ENCODE data around the gene SNRPA1. TPM values are rescaled to one million over a fixed set of nuclear protein-coding genes. Genes with fewer than 3 reads are reported as not detected.

SNRPA1 gene
- total RNA-seq, 1 donor from 2014 or later = 98.0 TPM

DNA sequence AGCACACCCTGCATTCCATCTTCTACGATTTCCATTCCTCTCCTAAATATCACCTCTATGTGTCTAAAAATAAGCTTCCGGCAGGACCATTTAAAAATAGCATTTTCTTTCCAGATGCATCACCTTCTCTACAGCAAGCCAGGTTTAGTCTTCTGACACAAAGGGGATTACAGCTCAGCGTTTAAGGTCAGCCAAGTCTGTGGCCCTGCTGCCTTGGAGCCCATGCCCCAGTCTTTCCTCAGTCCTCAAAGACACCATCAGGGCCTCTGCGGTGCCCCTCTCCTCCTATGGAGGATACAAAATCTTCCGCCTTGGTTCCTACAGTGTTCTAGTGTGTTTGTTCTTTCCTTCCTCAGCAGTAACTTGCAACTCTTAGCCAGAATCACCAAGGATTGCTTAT lies 21.5 kb downstream of the SNRPA1 start:
- Mint-ChIP-seq H3K27ac (no peak overlapping the region), H3K27me3 (ENCODE audit: insufficient read depth, low read depth) (peaks cover 5% of the 10 kb centered on the region), H3K36me3 (peaks cover 34% of the 10 kb centered on the region), H3K4me1 (peaks cover 9% of the 10 kb centered on the region), H3K9me3 (no peaks in the 10 kb centered on the region), H3K4me3 (no peak overlapping the region)
- no peaks in the 10 kb centered on the region for H3K27me3 ChIP-seq
- H3K27ac ChIP-seq = no peak overlapping the region
- H3K4me2 ChIP-seq = no peak overlapping the region
- H3K9ac ChIP-seq = no peak overlapping the region
- H4K20me1 ChIP-seq (ENCODE audit: low read depth) = peaks cover 13% of the 10 kb centered on the region
- no peak for DNase-seq (ENCODE audit: low spot score)
- H3K4me3 ChIP-seq = no peak overlapping the region
- H3K9me3 ChIP-seq (ENCODE audit: low read depth) = no peaks in the 10 kb centered on the region
- H3K79me2 ChIP-seq (ENCODE audit: low read depth) = peaks cover 19% of the 10 kb centered on the region
- no peak for TF ChIP-seq EZH2 (IDR thresholded peaks at IDR 0.05)
- no peak for TF ChIP-seq EZH2phosphoT487 (IDR thresholded peaks at IDR 0.05)
- TF ChIP-seq, protein P1, sequence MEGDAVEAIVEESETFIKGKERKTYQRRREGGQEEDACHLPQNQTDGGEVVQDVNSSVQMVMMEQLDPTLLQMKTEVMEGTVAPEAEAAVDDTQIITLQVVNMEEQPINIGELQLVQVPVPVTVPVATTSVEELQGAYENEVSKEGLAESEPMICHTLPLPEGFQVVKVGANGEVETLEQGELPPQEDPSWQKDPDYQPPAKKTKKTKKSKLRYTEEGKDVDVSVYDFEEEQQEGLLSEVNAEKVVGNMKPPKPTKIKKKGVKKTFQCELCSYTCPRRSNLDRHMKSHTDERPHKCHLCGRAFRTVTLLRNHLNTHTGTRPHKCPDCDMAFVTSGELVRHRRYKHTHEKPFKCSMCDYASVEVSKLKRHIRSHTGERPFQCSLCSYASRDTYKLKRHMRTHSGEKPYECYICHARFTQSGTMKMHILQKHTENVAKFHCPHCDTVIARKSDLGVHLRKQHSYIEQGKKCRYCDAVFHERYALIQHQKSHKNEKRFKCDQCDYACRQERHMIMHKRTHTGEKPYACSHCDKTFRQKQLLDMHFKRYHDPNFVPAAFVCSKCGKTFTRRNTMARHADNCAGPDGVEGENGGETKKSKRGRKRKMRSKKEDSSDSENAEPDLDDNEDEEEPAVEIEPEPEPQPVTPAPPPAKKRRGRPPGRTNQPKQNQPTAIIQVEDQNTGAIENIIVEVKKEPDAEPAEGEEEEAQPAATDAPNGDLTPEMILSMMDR (IDR thresholded peaks at IDR 0.05) = no peak
- H3K36me3 ChIP-seq = peaks cover 11% of the 10 kb centered on the region
- H2AFZ ChIP-seq (replicated peaks) = no peak overlapping the region
- peaks cover 5% of the 10 kb centered on the region for H3K4me1 ChIP-seq
- H3F3A ChIP-seq (ENCODE audit: low read depth) = peaks cover 16% of the 10 kb centered on the region

DNA sequence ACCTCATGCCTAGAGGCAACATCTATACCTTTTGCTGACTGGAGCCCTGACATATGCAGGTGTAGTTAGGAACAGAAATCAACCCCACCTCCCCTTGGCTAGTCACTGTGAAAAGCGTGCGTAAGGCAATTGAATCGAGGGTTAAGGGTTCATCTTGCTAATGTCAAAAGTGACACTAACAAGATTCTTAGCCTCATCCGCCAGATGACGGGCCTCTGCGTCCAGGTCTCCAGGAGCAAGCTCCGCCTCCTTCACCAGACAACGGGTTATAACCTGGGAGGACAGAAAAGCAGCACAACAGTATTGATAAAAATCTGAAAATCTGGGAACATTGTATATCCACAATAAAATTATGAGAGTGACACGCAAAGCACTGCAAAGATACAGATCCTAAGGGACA lies 22.5 kb downstream of the SNRPA1 start:
- Histone ChIP-seq H3K4me3 (no peak overlapping the region), H3K79me2 (ENCODE audit: low read depth) (peaks cover 19% of the 10 kb centered on the region), H3K9ac (no peak overlapping the region), H2AFZ (replicated peaks) (no peak overlapping the region), H3K36me3 (peaks cover 11% of the 10 kb centered on the region), H3K4me1 (peaks cover 5% of the 10 kb centered on the region), H3K27me3 (no peaks in the 10 kb centered on the region), H3F3A (ENCODE audit: low read depth) (peaks cover 8% of the 10 kb centered on the region), H3K9me3 (ENCODE audit: low read depth) (no peaks in the 10 kb centered on the region), H4K20me1 (ENCODE audit: low read depth) (peaks cover 13% of the 10 kb centered on the region), H3K4me2 (no peak overlapping the region), H3K27ac (no peak overlapping the region)
- Mint-ChIP-seq H3K27ac (no peak overlapping the region), H3K36me3 (peaks cover 34% of the 10 kb centered on the region), H3K9me3 (no peaks in the 10 kb centered on the region), H3K4me1 (peaks cover 4% of the 10 kb centered on the region), H3K4me3 (no peak overlapping the region), H3K27me3 (ENCODE audit: insufficient read depth, low read depth) (peaks cover 2% of the 10 kb centered on the region)
- TF ChIP-seq, protein P1 (IDR thresholded peaks at IDR 0.05) = no peak
- TF ChIP-seq EZH2phosphoT487 (IDR thresholded peaks at IDR 0.05) (no peak), EZH2 (IDR thresholded peaks at IDR 0.05) (no peak)
- no peak for DNase-seq (ENCODE audit: low spot score)

DNA sequence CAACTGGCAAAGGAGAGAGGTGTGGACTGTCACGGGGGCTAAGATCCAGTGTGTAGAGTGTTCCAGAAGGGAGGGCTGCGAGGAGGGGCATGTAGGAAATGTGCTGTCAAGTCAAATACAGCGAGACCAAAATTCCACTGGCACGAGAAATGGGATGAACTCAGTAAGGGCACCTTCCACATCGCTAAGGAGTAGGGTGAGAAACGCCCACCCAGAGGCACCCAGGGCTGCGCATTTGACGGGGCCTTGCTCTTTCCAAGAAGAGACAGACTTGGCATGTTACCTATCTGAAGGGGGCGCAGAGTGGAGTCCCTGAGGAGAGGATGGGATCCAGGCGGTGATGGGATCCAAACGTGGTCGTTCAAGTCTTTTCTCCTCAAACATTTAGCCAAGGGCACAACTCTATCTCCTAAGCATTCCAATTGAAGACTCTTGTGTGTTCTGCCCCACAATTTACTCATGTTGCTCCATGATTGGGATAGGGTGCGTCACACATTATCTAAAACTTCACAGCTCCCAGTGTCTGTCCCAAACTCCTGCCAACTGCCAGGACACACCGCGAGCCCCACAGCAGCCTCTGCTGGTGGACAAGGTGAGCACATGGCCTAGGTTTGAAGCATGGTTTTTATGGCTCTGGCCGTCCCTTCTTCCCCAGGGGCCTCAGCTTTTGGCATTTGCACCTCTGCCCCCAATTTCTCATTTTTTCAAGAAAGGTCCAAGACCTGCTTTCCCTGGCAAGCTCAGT lies 25.4 kb downstream of the SNRPA1 start:
- Histone ChIP-seq H3F3A (ENCODE audit: low read depth) (no peaks in the 10 kb centered on the region), H3K36me3 (peaks cover 4% of the 10 kb centered on the region), H3K4me1 (no peaks in the 10 kb centered on the region), H3K27me3 (no peaks in the 10 kb centered on the region), H3K9ac (no peak overlapping the region), H3K27ac (no peak overlapping the region), H3K9me3 (ENCODE audit: low read depth) (no peaks in the 10 kb centered on the region), H3K4me2 (no peak overlapping the region), H3K79me2 (ENCODE audit: low read depth) (no peaks in the 10 kb centered on the region), H4K20me1 (ENCODE audit: low read depth) (no peaks in the 10 kb centered on the region), H3K4me3 (no peak overlapping the region), H2AFZ (replicated peaks) (no peak overlapping the region)
- peaks cover 34% of the 10 kb centered on the region for H3K36me3 Mint-ChIP-seq
- H3K27ac Mint-ChIP-seq = no peak overlapping the region
- H3K4me1 Mint-ChIP-seq = peaks cover 3% of the 10 kb centered on the region
- no peaks in the 10 kb centered on the region for H3K9me3 Mint-ChIP-seq
- H3K4me3 Mint-ChIP-seq = no peak overlapping the region
- TF ChIP-seq, protein P1 (IDR thresholded peaks at IDR 0.05) = peak; percentile 45
- TF ChIP-seq EZH2phosphoT487 (IDR thresholded peaks at IDR 0.05) = no peak
- TF ChIP-seq EZH2 (IDR thresholded peaks at IDR 0.05) = no peak
- H3K27me3 Mint-ChIP-seq (ENCODE audit: insufficient read depth, low read depth) = peaks cover 2% of the 10 kb centered on the region
- peak; percentile 31 for DNase-seq (ENCODE audit: low spot score)
